HG02840 (cell line): ENCODE data around the gene IQCC.

ENCODE experiments used
- ATAC-seq: cut with Tn5 transposase; IDR thresholded peaks from one replicate; pipeline ENCODE4 v1.9.1; 2021; ENCODE audit warnings: mild to moderate bottlenecking, moderate library complexity, moderate number of reproducible peaks; ENCODE audit not compliant: unreplicated experiment, low FRiP score

Gene IQCC

GRCh38 chr1:32255072-32256071, 49.9 kb downstream of the IQCC start:
- ATAC-seq = no peak

- no peak for ATAC-seq
These were observed 51.2 kb downstream of the IQCC start for GRCh38 chr1:32256473-32257226.

GRCh38 chr1:32257227-32257508, 51.7 kb downstream of the IQCC start:
- ATAC-seq = no peak
